Right atrium auricular region (tissue), 2 donors: ENCODE measurements around the gene MRPL1. TPM values are rescaled to one million over a fixed set of nuclear protein-coding genes. Genes with fewer than 3 reads are reported as not detected.

Experiments
- DNase-seq: peaks from one replicate; pipeline ENCODE4 v3.0.0-alpha.2; 2019; ENCODE audit warnings: low spot score
- H3K27ac ChIP-seq, 2 donors: fragments of 200-600 bp; sonication (generic); 1 replicate in 1 of 2; 2 replicates in 1 of 2; pipeline ENCODE4 v1.5.1; 2016 to 2019
- H3K27me3 ChIP-seq, 2 donors: fragments of 200-600 bp; sonication (generic); one replicate each; pipeline versions ENCODE4 v1.5.1 to v1.6.0; 2017 to 2019
- H3K36me3 ChIP-seq: fragments of 200-600 bp; sonication (generic); one replicate; pipeline ENCODE4 v1.5.1; 2016
- H3K4me1 ChIP-seq, 2 donors: fragments of 200-600 bp; sonication (generic); one replicate each; pipeline versions ENCODE4 v1.5.1 to v1.6.0; 2017 to 2019
- H3K4me3 ChIP-seq, 2 donors: fragments of 200-600 bp; sonication (generic); 1 replicate in 1 of 2; 2 replicates in 1 of 2; pipeline ENCODE4 v1.5.1; 2017 to 2019; ENCODE audit warnings: mild to moderate bottlenecking in 1 of 2, moderate library complexity in 1 of 2
- H3K9me3 ChIP-seq, 2 donors: fragments of 200-600 bp; sonication (generic); one replicate each; pipeline ENCODE4 v1.5.1; 2019
- CTCF ChIP-seq, 2 donors: fragments of 200-600 bp; sonication (generic); IDR thresholded peaks; one replicate each; pipeline ENCODE4 v1.5.1; 2019; ENCODE audit warnings: antibody characterized with exemption in 2 of 2
- total RNA-seq, 2 donors: library from RNA; depleted of rRNA; stranded (reverse); fragments of >200 nt; gene quantifications; one replicate each; pipeline ENCODE4 v1.1.0, GENCODE V29; 2016

Gene MRPL1
- total RNA-seq, 2 donors from 2014 or later, result 17.4 to 32.0 TPM

GRCh38 chr4:77989968-77990367, 127.3 kb downstream of the MRPL1 start:
- no peak for DNase-seq

GRCh38 chr4:77990456-77990855, 127.8 kb downstream of the MRPL1 start:
- no peaks in the 10 kb centered on the region for H3K27me3 ChIP-seq
- no peaks in the 10 kb centered on the region for H3K4me1 ChIP-seq
- no peak for TF ChIP-seq CTCF (IDR thresholded peaks at IDR 0.05)
- H3K4me3 ChIP-seq, result no peak overlapping the region
- H3K27ac ChIP-seq, result no peak overlapping the region
- H3K9me3 ChIP-seq, result no peaks in the 10 kb centered on the region
- DNase-seq, result no peak
- H3K36me3 ChIP-seq, result no peaks in the 10 kb centered on the region

More at GRCh38 chr4:77989968-77990367, 127.3 kb downstream of the MRPL1 start:
- H3K36me3 ChIP-seq, result no peaks in the 10 kb centered on the region
- no peak for TF ChIP-seq CTCF (IDR thresholded peaks at IDR 0.05)
- no peak overlapping the region for H3K27ac ChIP-seq
- no peaks in the 10 kb centered on the region for H3K27me3 ChIP-seq
- no peaks in the 10 kb centered on the region for H3K9me3 ChIP-seq
- H3K4me3 ChIP-seq, result no peak overlapping the region
- no peaks in the 10 kb centered on the region for H3K4me1 ChIP-seq

- TF ChIP-seq CTCF (IDR thresholded peaks at IDR 0.05), result no peak
Measured at GRCh38 chr4:77990904-77991358, 128.3 kb downstream of the MRPL1 start.

GRCh38 chr4:77992581-77992980, 130.0 kb downstream of the MRPL1 start:
- H3K9me3 ChIP-seq, result no peaks in the 10 kb centered on the region
- H3K36me3 ChIP-seq, result no peaks in the 10 kb centered on the region
- H3K27ac ChIP-seq, result no peak overlapping the region
- no peaks in the 10 kb centered on the region for H3K27me3 ChIP-seq
- TF ChIP-seq CTCF (IDR thresholded peaks at IDR 0.05), result no peak
- H3K4me1 ChIP-seq, result no peaks in the 10 kb centered on the region
- DNase-seq, result no peak
- no peak overlapping the region for H3K4me3 ChIP-seq

More at GRCh38 chr4:77990904-77991358, 128.3 kb downstream of the MRPL1 start:
- no peak for DNase-seq
- no peaks in the 10 kb centered on the region for H3K9me3 ChIP-seq
- no peak overlapping the region for H3K4me3 ChIP-seq
- H3K27me3 ChIP-seq, result no peaks in the 10 kb centered on the region
- no peaks in the 10 kb centered on the region for H3K4me1 ChIP-seq
- H3K27ac ChIP-seq, result no peak overlapping the region
- no peaks in the 10 kb centered on the region for H3K36me3 ChIP-seq

GRCh38 chr4:77994194-77994721, 131.6 kb downstream of the MRPL1 start:
- no peak overlapping the region for H3K4me3 ChIP-seq
- DNase-seq, result no peak

More at GRCh38 chr4:77994194-77994721, 131.6 kb downstream of the MRPL1 start:
- no peaks in the 10 kb centered on the region for H3K36me3 ChIP-seq
- no peaks in the 10 kb centered on the region for H3K27me3 ChIP-seq
- H3K9me3 ChIP-seq, result no peaks in the 10 kb centered on the region
- TF ChIP-seq CTCF (IDR thresholded peaks at IDR 0.05), result peak; percentile 25 to 66
- no peak overlapping the region for H3K27ac ChIP-seq
- no peaks in the 10 kb centered on the region for H3K4me1 ChIP-seq
